GM06990 (cell line): ENCODE results near the gene FLRT3.

Experiments
- DNase-seq: peaks from one replicate; pipeline ENCODE4 v3.0.0-alpha.2; 2011; ENCODE audit not compliant: insufficient read length; ENCODE audit errors: extremely low read depth
- H3K27me3 ChIP-seq: replicated peaks from 2 replicates; pipeline ENCODE4 v1.6.0; 2011; ENCODE audit warnings: low read length; ENCODE audit not compliant: control insufficient read depth, insufficient read depth
- H3K36me3 ChIP-seq: 2 replicates; pipeline ENCODE4 v1.5.1; 2011; ENCODE audit warnings: low read length; ENCODE audit not compliant: control insufficient read depth, insufficient read depth
- H3K4me3 ChIP-seq: replicated peaks from 2 replicates; pipeline ENCODE4 v1.5.1; 2011; ENCODE audit warnings: low read depth, mild to moderate bottlenecking, control low read depth, low read length
- CTCF ChIP-seq: IDR thresholded peaks from 2 replicates; pipeline ENCODE4 v1.5.1; 2011; ENCODE audit warnings: low read length, control low read depth, mild to moderate bottlenecking, inconsistent platforms; ENCODE audit not compliant: insufficient read depth, poor library complexity, severe bottlenecking

Gene FLRT3

GRCh38 chr20:14378326-14378725 lies 40.9 kb upstream of the FLRT3 start:
- no peak for TF ChIP-seq CTCF

GRCh38 chr20:14375416-14375985 lies 38.1 kb upstream of the FLRT3 start:
- Histone ChIP-seq H3K36me3 (no peaks in the 10 kb centered on the region), H3K27me3 (no peaks in the 10 kb centered on the region), H3K4me3 (no peak overlapping the region)
- DNase-seq: no peak
- no peak for TF ChIP-seq CTCF

More at GRCh38 chr20:14378326-14378725, 40.9 kb upstream of the FLRT3 start:
- no peaks in the 10 kb centered on the region for H3K36me3 ChIP-seq
- no peaks in the 10 kb centered on the region for H3K27me3 ChIP-seq
- H3K4me3 ChIP-seq: no peak overlapping the region
- no peak for DNase-seq

GRCh38 chr20:14374196-14374595 lies 36.8 kb upstream of the FLRT3 start:
- Histone ChIP-seq H3K36me3 (no peaks in the 10 kb centered on the region), H3K4me3 (no peak overlapping the region), H3K27me3 (no peaks in the 10 kb centered on the region)
- no peak for DNase-seq
- no peak for TF ChIP-seq CTCF

- Histone ChIP-seq H3K36me3 (no peaks in the 10 kb centered on the region), H3K27me3 (no peaks in the 10 kb centered on the region), H3K4me3 (no peak overlapping the region)
- no peak for TF ChIP-seq CTCF
- DNase-seq: no peak
These were observed 24.3 kb upstream of the FLRT3 start for GRCh38 chr20:14361509-14362345.

- no peaks in the 10 kb centered on the region for H3K36me3 ChIP-seq
- no peak for TF ChIP-seq CTCF
- no peak for DNase-seq
- no peaks in the 10 kb centered on the region for H3K27me3 ChIP-seq
- no peak overlapping the region for H3K4me3 ChIP-seq
These were observed 23.0 kb upstream of the FLRT3 start for GRCh38 chr20:14360416-14360815.

GRCh38 chr20:14355791-14356190 lies 18.4 kb upstream of the FLRT3 start:
- Histone ChIP-seq H3K4me3 (no peak overlapping the region), H3K36me3 (no peaks in the 10 kb centered on the region), H3K27me3 (no peaks in the 10 kb centered on the region)
- no peak for DNase-seq
- TF ChIP-seq CTCF: no peak
